ENCODE measurements around the gene ESF1. TPM values are rescaled to one million over a fixed set of nuclear protein-coding genes. Genes with fewer than 3 reads are reported as not detected.

Gene ESF1
- total RNA-seq, 4 donors from 2014 or later = 3.1 to 18.0 (median 13.2) TPM

GRCh38 chr20:13665709-13666395 lies 118.9 kb downstream of the ESF1 start:
- H3K4me1 ChIP-seq = peaks cover 0 to 3% of the 10 kb centered on the region in 2 donors
- H3K4me3 ChIP-seq = no peak overlapping the region
- no peak for DNase-seq
- intact Hi-C loops (cut with DNase I; ENCODE audit: low total_unique reads) = no loop called here
- no peaks in the 10 kb centered on the region for H3K27me3 ChIP-seq
- TF ChIP-seq POLR2A (IDR thresholded peaks at IDR 0.05) (no peak), CTCF (IDR thresholded peaks at IDR 0.05) (no peak)
- H3K27ac ChIP-seq = no peak overlapping the region
- H3K9me3 ChIP-seq = no peaks in the 10 kb centered on the region
- no peaks in the 10 kb centered on the region for H3K36me3 ChIP-seq

Other genes with a start within 250 kb of the ESF1 start
- 10 to 100 TPM in 3 of 4 donors, 1 to 10 TPM in 1; 1.3 to 34.4 (median 24.4) TPM for gene TASP1, start 146.0 kb downstream of the ESF1 start, total RNA-seq
- gene NDUFAF5, start 109 bp upstream of the ESF1 start, total RNA-seq = 10 to 100 TPM in 3 of 4 donors, 1 to 10 TPM in 1; 8.2 to 38.0 (median 24.3) TPM
- gene SEL1L2, start 205.7 kb upstream of the ESF1 start, total RNA-seq = 1 to 10 TPM; 1.0 to 3.8 (median 2.3) TPM
- 10 to 100 TPM in 2 of 4 donors, 1 to 10 TPM in 2; 2.1 to 28.1 (median 12.6) TPM for gene MACROD2, start 210.6 kb upstream of the ESF1 start, total RNA-seq